HG03442 (cell line): ENCODE results near the gene ZNF263.

Experiments used
- ATAC-seq: cut with Tn5 transposase; IDR thresholded peaks from one replicate; pipeline ENCODE4 v1.9.1; 2021; ENCODE audit warnings: mild to moderate bottlenecking, moderate library complexity; ENCODE audit not compliant: unreplicated experiment

The ZNF263 gene

GRCh38 chr16:3317315-3317999 lies 34.2 kb downstream of the ZNF263 start:
- ATAC-seq, result no peak

GRCh38 chr16:3321816-3322215 lies 38.5 kb downstream of the ZNF263 start:
- no peak for ATAC-seq

- ATAC-seq, result no peak
Measured at GRCh38 chr16:3327514-3327913, 44.2 kb downstream of the ZNF263 start.

GRCh38 chr16:3328104-3328503 lies 44.8 kb downstream of the ZNF263 start:
- ATAC-seq, result no peak

GRCh38 chr16:3328643-3329042 lies 45.4 kb downstream of the ZNF263 start:
- ATAC-seq, result no peak
